OCI-LY1 (cell line): ENCODE measurements around the gene ADCY9.

ENCODE experiments used
- H2AFZ ChIP-seq: fragments of 200-600 bp; sonication (generic), shearing (Covaris generic); 2 replicates; pipeline ENCODE4 v1.6.0; 2014; ENCODE audit warnings: antibody characterized with exemption, mild to moderate bottlenecking, low read length
- H3F3A ChIP-seq: fragments of 200-600 bp; sonication (generic), shearing (Covaris generic); 2 replicates; pipeline ENCODE4 v1.6.0; 2014; ENCODE audit warnings: mild to moderate bottlenecking, antibody characterized with exemption, low read length, moderate library complexity; ENCODE audit not compliant: insufficient read depth
- H3K27ac ChIP-seq: fragments of 200-600 bp; sonication (generic); 2 replicates; pipeline ENCODE4 v1.5.1; 2014; ENCODE audit warnings: low read length, mixed run types, mild to moderate bottlenecking, low read depth; ENCODE audit not compliant: poor library complexity, severe bottlenecking
- H3K27me3 ChIP-seq: fragments of 200-600 bp; sonication (generic); 2 replicates; pipeline ENCODE4 v1.6.0; 2014; ENCODE audit warnings: antibody characterized with exemption, mild to moderate bottlenecking, low read length, moderate library complexity; ENCODE audit not compliant: insufficient read depth
- H3K36me3 ChIP-seq: fragments of 200-600 bp; sonication (generic); 2 replicates; pipeline ENCODE4 v1.6.1; 2014; ENCODE audit warnings: mild to moderate bottlenecking, antibody characterized with exemption, low read length, moderate library complexity, mixed read lengths; ENCODE audit not compliant: insufficient read depth
- H3K4me1 ChIP-seq: fragments of 200-600 bp; sonication (generic); 2 replicates; pipeline ENCODE4 v1.5.1; 2014; ENCODE audit warnings: mild to moderate bottlenecking, low read length, moderate library complexity; ENCODE audit not compliant: insufficient read depth, severe bottlenecking
- H3K4me2 ChIP-seq: fragments of 200-600 bp; sonication (generic), shearing (Covaris generic); 2 replicates; pipeline ENCODE4 v1.6.1; 2014; ENCODE audit warnings: low read length
- H3K4me3 ChIP-seq: fragments of 200-600 bp; sonication (generic); 2 replicates; pipeline ENCODE4 v1.5.1; 2014; ENCODE audit warnings: low read length, low read depth, mild to moderate bottlenecking, mixed read lengths; ENCODE audit not compliant: poor library complexity, severe bottlenecking
- H3K79me2 ChIP-seq: fragments of 200-600 bp; shearing (Covaris generic); 2 replicates; pipeline ENCODE4 v1.6.1; 2016; ENCODE audit warnings: mixed run types, low read length, mixed read lengths; ENCODE audit not compliant: insufficient read depth
- H3K9ac ChIP-seq: fragments of 200-600 bp; sonication (generic), shearing (Covaris generic); 2 replicates; pipeline ENCODE4 v1.6.1; 2014; ENCODE audit warnings: mild to moderate bottlenecking, low read length, mixed read lengths
- H3K9me2 ChIP-seq: fragments of 200-600 bp; sonication (generic), shearing (Covaris generic); 2 replicates; pipeline ENCODE4 v1.6.1; 2014; ENCODE audit warnings: low read depth, mild to moderate bottlenecking, low read length, mixed read lengths
- H3K9me3 ChIP-seq: fragments of 200-600 bp; shearing (Covaris generic); 2 replicates; pipeline ENCODE4 v1.6.1; 2014; ENCODE audit warnings: low read length, mixed read lengths
- H4K20me1 ChIP-seq: fragments of 200-600 bp; sonication (generic), shearing (Covaris generic); 2 replicates; pipeline ENCODE4 v1.6.0; 2016; ENCODE audit warnings: mild to moderate bottlenecking, low read length; ENCODE audit not compliant: insufficient read depth
- CTCF ChIP-seq: fragments of 200-600 bp; sonication (generic), shearing (Covaris generic); IDR thresholded peaks from 2 replicates; pipeline ENCODE4 v1.5.1; 2017; ENCODE audit warnings: mild to moderate bottlenecking, antibody characterized with exemption, low read length, moderate library complexity, mixed read lengths
- EZH2 ChIP-seq: fragments of 200-600 bp; sonication (generic), shearing (Covaris generic); IDR thresholded peaks from 2 replicates; pipeline ENCODE4 v1.8.0; 2017; ENCODE audit warnings: borderline replicate concordance, mixed run types, mild to moderate bottlenecking, antibody characterized with exemption, low read length, moderate library complexity, mixed read lengths

ADCY9 gene

GRCh38 chr16:3999479-4000325 lies 116.5 kb downstream of the ADCY9 start:
- H3K27me3 ChIP-seq = no peaks in the 10 kb centered on the region
- no peaks in the 10 kb centered on the region for H3K9me3 ChIP-seq
- no peak overlapping the region for H3K4me3 ChIP-seq
- no peaks in the 10 kb centered on the region for H3K36me3 ChIP-seq
- H3K79me2 ChIP-seq = no peaks in the 10 kb centered on the region
- H4K20me1 ChIP-seq = no peaks in the 10 kb centered on the region
- H3K27ac ChIP-seq = no peak overlapping the region
- H3K4me1 ChIP-seq = no peaks in the 10 kb centered on the region
- no peaks in the 10 kb centered on the region for H3K9me2 ChIP-seq
- no peaks in the 10 kb centered on the region for H3F3A ChIP-seq
- no peak overlapping the region for H2AFZ ChIP-seq
- no peak for TF ChIP-seq CTCF
- TF ChIP-seq EZH2 = no peak
- H3K9ac ChIP-seq = no peak overlapping the region
- H3K4me2 ChIP-seq = no peak overlapping the region

GRCh38 chr16:3998793-3999478 lies 117.3 kb downstream of the ADCY9 start:
- Histone ChIP-seq H3F3A (no peaks in the 10 kb centered on the region), H3K9me2 (no peaks in the 10 kb centered on the region), H3K27me3 (no peaks in the 10 kb centered on the region), H3K4me1 (no peaks in the 10 kb centered on the region), H3K27ac (no peak overlapping the region), H2AFZ (no peak overlapping the region), H3K36me3 (no peaks in the 10 kb centered on the region), H3K9ac (no peak overlapping the region), H3K4me3 (no peak overlapping the region), H3K4me2 (no peak overlapping the region), H4K20me1 (no peaks in the 10 kb centered on the region), H3K9me3 (no peaks in the 10 kb centered on the region), H3K79me2 (no peaks in the 10 kb centered on the region)
- no peak for TF ChIP-seq CTCF
- no peak for TF ChIP-seq EZH2

- H3K9ac ChIP-seq = no peak overlapping the region
- no peak overlapping the region for H3K27ac ChIP-seq
- no peak for TF ChIP-seq CTCF
- TF ChIP-seq EZH2 = no peak
- H3F3A ChIP-seq = no peaks in the 10 kb centered on the region
- no peaks in the 10 kb centered on the region for H3K4me1 ChIP-seq
- no peak overlapping the region for H3K4me2 ChIP-seq
- H3K4me3 ChIP-seq = no peak overlapping the region
- no peaks in the 10 kb centered on the region for H3K9me3 ChIP-seq
- no peaks in the 10 kb centered on the region for H3K79me2 ChIP-seq
- H3K9me2 ChIP-seq = no peaks in the 10 kb centered on the region
- no peaks in the 10 kb centered on the region for H4K20me1 ChIP-seq
- H3K27me3 ChIP-seq = no peaks in the 10 kb centered on the region
- H3K36me3 ChIP-seq = no peaks in the 10 kb centered on the region
- no peak overlapping the region for H2AFZ ChIP-seq
These were observed 118.9 kb downstream of the ADCY9 start for GRCh38 chr16:3997231-3997841.
